ENCODE results near the gene MRM2.

DNA sequence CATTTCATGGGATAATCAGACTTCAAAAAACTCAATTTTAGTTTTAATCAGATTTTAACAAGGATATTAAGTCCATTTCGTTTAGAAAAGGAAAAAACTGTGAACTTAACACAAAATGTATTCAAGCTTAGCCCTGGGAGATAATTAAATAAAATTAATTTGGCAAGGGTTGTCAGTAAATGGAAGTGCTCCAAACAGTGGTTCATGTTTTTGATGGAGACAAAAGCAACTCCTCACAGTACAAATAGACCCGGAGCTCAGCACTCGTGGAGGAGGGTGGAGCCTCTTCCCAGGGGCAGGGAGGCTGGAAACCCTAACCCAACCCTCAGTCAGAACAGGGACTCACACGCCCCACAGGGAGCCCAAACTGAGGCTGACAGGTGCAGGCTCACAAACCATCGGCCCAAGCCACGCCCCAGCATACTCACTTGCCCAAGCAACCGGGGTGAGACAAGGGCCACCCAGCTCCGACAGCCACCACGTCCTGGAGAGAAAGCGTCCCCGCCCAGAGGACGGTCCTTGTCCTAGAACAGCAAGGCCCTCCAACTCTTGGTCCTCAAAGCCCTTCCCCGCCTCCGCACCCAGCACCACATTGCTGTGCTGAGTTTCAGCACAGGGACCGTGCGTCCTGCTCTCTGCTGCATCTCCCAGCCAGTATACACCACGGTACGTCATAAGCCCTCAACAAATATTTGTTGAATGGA lies 49.0 kb downstream of the MRM2 start:
- TF ChIP-seq, protein P1, sequence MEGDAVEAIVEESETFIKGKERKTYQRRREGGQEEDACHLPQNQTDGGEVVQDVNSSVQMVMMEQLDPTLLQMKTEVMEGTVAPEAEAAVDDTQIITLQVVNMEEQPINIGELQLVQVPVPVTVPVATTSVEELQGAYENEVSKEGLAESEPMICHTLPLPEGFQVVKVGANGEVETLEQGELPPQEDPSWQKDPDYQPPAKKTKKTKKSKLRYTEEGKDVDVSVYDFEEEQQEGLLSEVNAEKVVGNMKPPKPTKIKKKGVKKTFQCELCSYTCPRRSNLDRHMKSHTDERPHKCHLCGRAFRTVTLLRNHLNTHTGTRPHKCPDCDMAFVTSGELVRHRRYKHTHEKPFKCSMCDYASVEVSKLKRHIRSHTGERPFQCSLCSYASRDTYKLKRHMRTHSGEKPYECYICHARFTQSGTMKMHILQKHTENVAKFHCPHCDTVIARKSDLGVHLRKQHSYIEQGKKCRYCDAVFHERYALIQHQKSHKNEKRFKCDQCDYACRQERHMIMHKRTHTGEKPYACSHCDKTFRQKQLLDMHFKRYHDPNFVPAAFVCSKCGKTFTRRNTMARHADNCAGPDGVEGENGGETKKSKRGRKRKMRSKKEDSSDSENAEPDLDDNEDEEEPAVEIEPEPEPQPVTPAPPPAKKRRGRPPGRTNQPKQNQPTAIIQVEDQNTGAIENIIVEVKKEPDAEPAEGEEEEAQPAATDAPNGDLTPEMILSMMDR (conservative IDR thresholded peaks at IDR 0.05; ENCODE audit: low read length) = no peak
- TF ChIP-seq EZH2phosphoT487 (IDR thresholded peaks at IDR 0.05; ENCODE audit: borderline replicate concordance, low read depth, low read length) = no peak

Data from OCI-LY7 (cell line).